GM21360 (cell line): Measurements from ENCODE around the gene ACTN2.

Experiments
- ATAC-seq: cut with Tn5 transposase; IDR thresholded peaks from one replicate; pipeline ENCODE4 v1.9.1; 2021; ENCODE audit warnings: mild to moderate bottlenecking, moderate library complexity; ENCODE audit not compliant: unreplicated experiment

The ACTN2 gene

DNA sequence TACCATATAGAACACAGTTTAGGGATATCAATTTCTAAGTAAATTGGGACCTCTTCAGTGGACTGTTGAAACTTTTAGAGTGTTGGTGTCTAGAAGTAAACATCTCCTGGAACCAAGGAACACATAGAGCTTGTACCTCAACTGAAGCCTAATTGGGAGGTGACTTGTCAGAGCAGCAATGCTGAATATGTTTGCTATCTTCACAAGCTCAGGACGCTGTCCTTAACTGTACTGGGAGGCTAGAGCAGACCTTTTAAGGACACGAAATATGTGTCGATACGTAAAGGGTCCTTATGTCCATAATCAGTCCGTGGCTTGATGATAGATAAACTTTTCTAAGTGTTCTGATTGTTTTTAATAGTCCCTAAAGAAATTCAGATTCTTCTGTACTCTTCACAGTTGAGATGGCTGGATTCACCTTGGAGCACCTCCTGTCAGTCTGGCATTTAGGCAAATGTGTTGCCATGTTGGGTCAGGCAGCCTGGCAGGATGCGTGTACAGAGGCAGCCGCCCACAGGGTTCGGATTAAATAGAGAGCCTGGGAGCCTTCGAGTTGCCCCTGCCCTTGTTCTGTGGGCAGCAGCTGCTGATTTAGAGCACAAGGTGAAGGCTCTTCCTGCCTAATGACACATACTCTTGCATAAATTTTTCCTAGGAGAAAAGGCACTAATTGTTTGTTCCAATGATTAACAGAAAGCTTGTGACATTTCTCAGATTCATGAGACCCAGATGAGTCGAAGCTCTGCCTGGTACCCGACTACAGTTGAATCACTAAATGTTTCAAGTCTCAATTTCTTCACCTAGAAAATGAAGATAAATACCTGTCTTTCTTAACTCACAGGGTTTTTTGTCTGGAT lies 3.6 kb downstream of the ACTN2 start:
- no peak for ATAC-seq

- ATAC-seq = no peak
These were observed 5.0 kb downstream of the ACTN2 start for GRCh38 chr1:236691348-236691747.

GRCh38 chr1:236692128-236692527 lies 5.8 kb downstream of the ACTN2 start:
- ATAC-seq = no peak

- ATAC-seq = no peak
These were observed 6.4 kb downstream of the ACTN2 start for GRCh38 chr1:236692742-236693141.

DNA sequence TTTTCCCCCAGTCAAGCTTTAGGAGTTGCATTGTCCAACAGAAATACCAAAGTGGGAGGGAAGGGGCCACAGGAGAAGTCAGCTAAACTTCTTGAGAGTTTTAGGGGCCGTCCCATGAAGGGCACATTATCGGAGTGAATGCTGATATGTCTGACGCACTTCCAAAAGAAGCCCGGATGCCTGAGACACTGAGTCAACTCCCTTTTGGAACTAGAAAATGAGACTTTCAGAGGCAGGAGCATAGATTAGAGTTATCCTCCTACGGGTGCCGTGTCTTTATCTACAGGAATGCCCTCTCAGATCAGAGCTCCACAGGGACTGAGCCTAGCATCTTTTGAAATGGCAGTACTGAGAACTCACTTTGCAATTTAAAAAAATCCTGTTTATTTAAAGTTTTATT lies 13.1 kb downstream of the ACTN2 start:
- ATAC-seq = no peak

GRCh38 chr1:236700903-236701302 lies 14.6 kb downstream of the ACTN2 start:
- no peak for ATAC-seq

DNA sequence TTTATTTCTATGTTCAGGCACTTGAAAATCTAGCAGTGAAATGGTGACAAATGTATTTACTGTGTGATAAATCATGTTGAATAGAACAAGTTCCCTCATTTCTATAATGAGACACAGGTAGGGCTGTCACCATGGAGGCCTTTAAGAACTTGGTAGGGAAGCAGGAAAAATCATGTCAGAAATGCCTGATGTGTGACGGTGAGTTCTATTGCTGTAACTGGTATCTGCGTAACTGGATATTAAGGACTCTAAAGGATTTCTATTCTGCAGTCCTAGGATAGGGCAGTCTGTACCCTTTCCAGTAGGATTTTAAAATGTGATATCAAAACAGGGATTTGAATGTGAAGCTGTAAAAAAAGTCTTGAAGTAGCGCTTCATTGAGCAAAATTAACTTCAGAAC lies 15.5 kb downstream of the ACTN2 start:
- ATAC-seq = no peak

- ATAC-seq = no peak
These were observed 16.6 kb downstream of the ACTN2 start for GRCh38 chr1:236702791-236703394.

DNA sequence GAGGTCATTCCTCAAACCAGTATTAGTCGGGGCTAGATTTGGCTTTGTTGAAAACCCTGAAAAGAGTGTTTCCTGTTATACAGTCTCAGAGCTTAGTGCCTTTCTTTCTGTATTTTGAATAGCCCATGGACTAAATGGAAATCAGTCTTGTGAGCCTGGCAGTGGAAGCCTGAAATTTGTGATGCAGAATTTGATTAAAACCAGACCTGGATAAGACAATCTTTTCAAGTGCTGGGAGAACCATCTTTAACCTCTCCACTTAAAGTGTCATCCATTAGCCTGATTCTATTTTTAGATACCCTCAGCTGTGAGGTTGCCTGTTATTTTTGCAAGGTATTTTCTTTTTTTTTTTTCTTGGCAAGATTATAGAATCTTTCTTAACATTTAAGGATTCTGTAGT lies 19.5 kb downstream of the ACTN2 start:
- ATAC-seq = no peak

GRCh38 chr1:236706183-236706582 lies 19.9 kb downstream of the ACTN2 start:
- ATAC-seq = no peak

DNA sequence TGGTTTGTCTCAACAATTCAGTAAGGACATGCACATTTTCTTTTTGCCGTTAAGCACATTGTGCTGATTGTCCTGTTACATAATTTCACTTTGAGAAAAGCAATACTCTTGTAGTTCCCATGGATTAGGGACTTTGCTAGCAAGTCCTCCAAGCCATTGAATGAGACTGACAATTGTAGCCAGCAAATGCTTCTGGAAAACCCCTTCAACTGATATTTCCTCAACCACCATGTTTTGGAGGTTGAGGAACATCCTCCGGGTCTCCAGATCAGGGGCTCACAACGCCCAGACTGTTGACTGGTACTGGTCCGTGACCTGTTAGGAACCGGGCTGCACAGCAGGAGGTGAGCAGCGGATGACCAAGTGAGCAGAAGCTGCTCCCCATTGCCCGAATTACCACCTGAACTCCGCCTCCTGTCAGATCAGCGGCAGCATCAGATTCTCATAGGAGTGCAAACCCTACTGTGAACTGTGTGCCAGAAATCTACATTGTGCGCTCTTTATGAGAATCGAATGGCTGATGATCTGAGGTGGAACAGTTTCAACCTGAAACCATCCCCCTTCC lies 24.1 kb downstream of the ACTN2 start:
- no peak for ATAC-seq

- no peak for ATAC-seq
These were observed 29.9 kb downstream of the ACTN2 start for GRCh38 chr1:236716160-236716559.

- ATAC-seq = no peak
These were observed 31.5 kb downstream of the ACTN2 start for GRCh38 chr1:236717811-236718210.

- ATAC-seq = no peak
These were observed 32.0 kb downstream of the ACTN2 start for GRCh38 chr1:236718328-236718727.

GRCh38 chr1:236720206-236720605 lies 33.9 kb downstream of the ACTN2 start:
- ATAC-seq = no peak

DNA sequence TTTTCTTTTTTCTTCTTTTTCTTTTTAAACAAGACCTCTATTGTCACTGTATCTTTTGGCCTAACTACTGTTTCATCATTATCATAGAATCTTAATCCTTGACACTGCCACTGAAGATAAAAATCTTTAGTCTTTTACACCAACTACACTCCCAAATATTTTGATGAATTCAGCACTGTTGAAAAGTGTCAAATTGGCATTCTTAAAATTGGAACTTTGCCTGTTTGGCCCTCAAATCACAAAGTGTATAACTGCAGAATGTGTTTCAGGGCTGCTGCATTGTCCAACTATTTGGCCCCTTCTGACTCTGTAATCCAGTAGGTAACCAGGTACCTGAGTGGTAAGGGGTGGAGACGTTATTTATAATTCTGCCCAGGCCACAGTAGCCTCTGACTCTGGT lies 34.3 kb downstream of the ACTN2 start:
- ATAC-seq = no peak

- no peak for ATAC-seq
These were observed 37.8 kb downstream of the ACTN2 start for GRCh38 chr1:236724049-236724448.

DNA sequence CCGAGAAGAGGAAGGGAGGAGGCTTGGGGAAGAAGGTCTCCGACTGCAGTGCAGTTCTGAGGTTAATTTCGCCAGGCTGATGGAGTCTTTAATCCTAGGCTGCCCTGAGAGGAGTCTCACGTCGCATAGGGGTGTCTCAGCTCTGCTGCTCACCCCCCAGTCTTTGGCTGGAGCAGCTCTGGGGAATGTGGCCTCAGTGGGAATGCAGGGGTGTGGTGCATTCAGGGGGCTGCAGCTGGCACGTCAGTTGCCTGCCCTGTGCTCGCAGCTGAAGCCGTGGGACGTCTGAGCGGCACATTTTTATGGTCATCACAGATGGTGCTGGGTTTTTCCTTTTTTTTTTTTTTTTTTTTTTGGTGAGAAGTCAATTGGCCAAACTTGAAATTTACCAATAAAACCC lies 38.2 kb downstream of the ACTN2 start:
- ATAC-seq = no peak

GRCh38 chr1:236725668-236726067 lies 39.4 kb downstream of the ACTN2 start:
- ATAC-seq = no peak

DNA sequence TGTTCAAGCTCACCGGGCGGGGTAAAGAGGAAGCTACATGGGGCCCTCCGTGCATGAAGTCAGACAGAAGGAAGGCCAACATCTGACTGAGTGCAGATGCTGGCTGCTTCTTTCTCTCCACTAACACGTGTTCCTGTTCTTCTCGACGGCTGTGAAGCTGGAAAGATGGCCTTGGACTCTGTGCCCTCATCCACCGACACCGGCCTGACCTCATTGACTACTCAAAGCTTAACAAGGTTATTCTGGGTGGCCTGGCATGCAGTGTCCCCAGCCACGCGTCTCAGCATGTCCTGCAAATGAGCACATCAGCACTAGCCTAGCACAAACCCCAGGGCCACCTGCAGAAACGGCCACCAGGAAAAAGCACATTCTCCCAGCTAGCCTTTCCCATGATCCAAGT lies 41.2 kb downstream of the ACTN2 start:
- ATAC-seq = no peak

- ATAC-seq = no peak
These were observed 42.5 kb downstream of the ACTN2 start for GRCh38 chr1:236728752-236729151.

- ATAC-seq = no peak
These were observed 47.4 kb downstream of the ACTN2 start for GRCh38 chr1:236733653-236734052.
